ENCODE measurements around the gene EDN1. TPM values are rescaled to one million over a fixed set of nuclear protein-coding genes. Genes with fewer than 3 reads are reported as not detected.

EDN1 gene
- total RNA-seq, 3 donors from 2014 or later, result 11.5 to 51.7 (median 36.8) TPM

- peaks cover 0 to 4% of the 10 kb centered on the region in 2 donors for H3K27me3 ChIP-seq
- no peak overlapping the region for H3K4me3 ChIP-seq
- no peaks in the 10 kb centered on the region for H3K36me3 ChIP-seq
- H3K4me1 ChIP-seq, result no peaks in the 10 kb centered on the region
- no peak overlapping the region for H3K27ac ChIP-seq
- DNase-seq (ENCODE audit: low spot score in 2 of 2), result no peak
- intact Hi-C loops (cut with DNase I; ENCODE audit: low total_unique reads), result no loop called here
- TF ChIP-seq POLR2AphosphoS5 (IDR thresholded peaks at IDR 0.05), result no peak
- no peak for TF ChIP-seq POLR2A (IDR thresholded peaks at IDR 0.05)
- TF ChIP-seq, protein P1, sequence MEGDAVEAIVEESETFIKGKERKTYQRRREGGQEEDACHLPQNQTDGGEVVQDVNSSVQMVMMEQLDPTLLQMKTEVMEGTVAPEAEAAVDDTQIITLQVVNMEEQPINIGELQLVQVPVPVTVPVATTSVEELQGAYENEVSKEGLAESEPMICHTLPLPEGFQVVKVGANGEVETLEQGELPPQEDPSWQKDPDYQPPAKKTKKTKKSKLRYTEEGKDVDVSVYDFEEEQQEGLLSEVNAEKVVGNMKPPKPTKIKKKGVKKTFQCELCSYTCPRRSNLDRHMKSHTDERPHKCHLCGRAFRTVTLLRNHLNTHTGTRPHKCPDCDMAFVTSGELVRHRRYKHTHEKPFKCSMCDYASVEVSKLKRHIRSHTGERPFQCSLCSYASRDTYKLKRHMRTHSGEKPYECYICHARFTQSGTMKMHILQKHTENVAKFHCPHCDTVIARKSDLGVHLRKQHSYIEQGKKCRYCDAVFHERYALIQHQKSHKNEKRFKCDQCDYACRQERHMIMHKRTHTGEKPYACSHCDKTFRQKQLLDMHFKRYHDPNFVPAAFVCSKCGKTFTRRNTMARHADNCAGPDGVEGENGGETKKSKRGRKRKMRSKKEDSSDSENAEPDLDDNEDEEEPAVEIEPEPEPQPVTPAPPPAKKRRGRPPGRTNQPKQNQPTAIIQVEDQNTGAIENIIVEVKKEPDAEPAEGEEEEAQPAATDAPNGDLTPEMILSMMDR (IDR thresholded peaks at IDR 0.05), result no peak
- H3K9me3 ChIP-seq, result no peaks in the 10 kb centered on the region
These were observed 9.7 kb upstream of the EDN1 start for GRCh38 chr6:12280458-12280857.

DNA sequence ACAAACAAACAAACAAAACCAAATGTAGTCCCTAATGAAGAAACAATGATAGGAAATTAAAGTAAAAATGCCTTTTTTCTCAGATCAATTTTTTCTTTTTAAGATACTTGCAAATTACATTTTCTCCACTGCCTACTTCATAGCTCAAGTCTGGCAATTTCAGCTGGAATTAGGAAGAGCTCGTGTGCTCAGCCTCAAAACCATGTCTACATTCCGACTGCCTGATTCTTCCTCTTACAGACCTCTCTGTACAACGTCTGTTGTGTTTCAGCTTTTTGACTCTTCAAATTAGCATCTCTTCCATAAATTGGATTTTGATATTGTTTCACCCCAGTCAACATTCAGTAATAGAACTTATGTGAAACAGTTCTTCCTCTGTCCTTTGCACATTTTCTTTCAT, 9.3 kb upstream of the EDN1 start:
- H3K27me3 ChIP-seq, result peaks cover 0 to 4% of the 10 kb centered on the region in 2 donors
- TF ChIP-seq, protein P1 (IDR thresholded peaks at IDR 0.05), result no peak
- TF ChIP-seq POLR2AphosphoS5 (IDR thresholded peaks at IDR 0.05), result no peak
- no peak for TF ChIP-seq POLR2A (IDR thresholded peaks at IDR 0.05)
- intact Hi-C loops (cut with DNase I; ENCODE audit: low total_unique reads), result no loop called here
- no peaks in the 10 kb centered on the region for H3K4me1 ChIP-seq
- H3K9me3 ChIP-seq, result no peaks in the 10 kb centered on the region
- H3K4me3 ChIP-seq, result no peak overlapping the region
- no peak overlapping the region for H3K27ac ChIP-seq
- H3K36me3 ChIP-seq, result no peaks in the 10 kb centered on the region
- no peak for DNase-seq (ENCODE audit: low spot score in 2 of 2)

- Histone ChIP-seq H3K27ac (no peak overlapping the region), H3K9me3 (no peaks in the 10 kb centered on the region), H3K4me1 (no peaks in the 10 kb centered on the region), H3K4me3 (no peak overlapping the region), H3K36me3 (no peaks in the 10 kb centered on the region), H3K27me3 (peaks cover 0 to 4% of the 10 kb centered on the region in 2 donors)
- no peak for DNase-seq (ENCODE audit: low spot score in 2 of 2)
- intact Hi-C loops (cut with DNase I; ENCODE audit: low total_unique reads), result no loop called here
- TF ChIP-seq POLR2A (IDR thresholded peaks at IDR 0.05) (no peak), POLR2AphosphoS5 (IDR thresholded peaks at IDR 0.05) (no peak)
- TF ChIP-seq, protein P1 (IDR thresholded peaks at IDR 0.05), result no peak
These were observed 6.3 kb upstream of the EDN1 start for GRCh38 chr6:12283904-12284303.

DNA sequence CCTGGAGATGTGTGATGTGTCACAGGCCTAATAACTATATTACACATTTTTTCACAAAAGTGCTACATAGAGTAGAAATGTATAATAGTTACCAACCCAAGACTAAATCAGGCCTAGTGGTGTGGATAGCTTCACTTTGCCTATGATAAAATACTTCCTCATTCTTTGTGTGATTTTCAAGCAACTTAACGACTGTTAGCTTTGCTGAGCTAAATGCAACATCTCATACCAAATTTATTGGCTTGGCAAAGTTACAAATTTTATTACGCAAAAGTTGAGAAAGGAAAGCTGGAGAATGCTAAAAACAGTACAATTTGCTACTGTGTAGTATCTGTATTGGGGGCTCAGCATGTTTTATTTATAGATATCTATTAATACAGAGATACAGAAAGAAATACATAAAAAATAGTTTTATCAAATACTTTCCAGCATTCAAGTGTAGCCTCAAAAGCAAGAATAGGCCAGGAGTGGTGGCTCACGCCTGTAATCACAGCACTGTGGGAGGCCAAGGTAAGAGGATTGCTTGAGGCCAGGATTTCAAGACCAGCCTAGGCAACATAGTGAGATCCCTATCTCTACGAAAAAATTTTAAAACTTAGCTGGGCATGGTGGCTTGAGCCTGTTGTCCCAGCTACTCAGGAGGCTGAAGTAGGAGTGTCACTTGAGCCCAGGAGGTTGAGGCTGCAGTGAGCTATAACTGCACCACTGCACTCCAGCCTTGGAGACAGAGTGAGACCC, 3.6 kb upstream of the EDN1 start:
- TF ChIP-seq, protein P1 (IDR thresholded peaks at IDR 0.05), result no peak
- TF ChIP-seq POLR2A (IDR thresholded peaks at IDR 0.05), result no peak

GRCh38 chr6:12288211-12288618, 1.9 kb upstream of the EDN1 start:
- TF ChIP-seq POLR2AphosphoS5 (IDR thresholded peaks at IDR 0.05) (no peak), POLR2A (IDR thresholded peaks at IDR 0.05) (no peak)
- TF ChIP-seq, protein P1 (IDR thresholded peaks at IDR 0.05), result no peak
- Histone ChIP-seq H3K4me3 (peak overlapping the region in 2 of 3 donors; percentile 51 to 61), H3K36me3 (no peaks in the 10 kb centered on the region), H3K27me3 (no peaks in the 10 kb centered on the region), H3K27ac (peak overlapping the region; percentile 88 to 91), H3K9me3 (no peaks in the 10 kb centered on the region), H3K4me1 (no peaks in the 10 kb centered on the region)
- intact Hi-C loops (cut with DNase I; ENCODE audit: low total_unique reads), result no loop called here
- DNase-seq (ENCODE audit: low spot score in 2 of 2), result peak in 1 of 2 donors; percentile 66

More for the DNA sequence above, 3.6 kb upstream of the EDN1 start:
- Histone ChIP-seq H3K4me1 (no peaks in the 10 kb centered on the region), H3K9me3 (no peaks in the 10 kb centered on the region), H3K36me3 (no peaks in the 10 kb centered on the region), H3K27me3 (peaks cover 0 to 4% of the 10 kb centered on the region in 2 donors), H3K4me3 (no peak overlapping the region), H3K27ac (no peak overlapping the region)
- DNase-seq (ENCODE audit: low spot score in 2 of 2), result no peak
- intact Hi-C loops (cut with DNase I; ENCODE audit: low total_unique reads), result no loop called here

Data from breast epithelium (tissue), 4 donors.